Measurements from ENCODE around the gene RASA3. TPM values are rescaled to one million over a fixed set of nuclear protein-coding genes. Genes with fewer than 3 reads are reported as not detected.

RASA3 gene
- total and polyA plus RNA-seq, 2 of the 8 experiments (the other 6 are each of a cell fraction or from before 2014, with no cell fraction given) = 7.5 to 21.9 TPM

DNA sequence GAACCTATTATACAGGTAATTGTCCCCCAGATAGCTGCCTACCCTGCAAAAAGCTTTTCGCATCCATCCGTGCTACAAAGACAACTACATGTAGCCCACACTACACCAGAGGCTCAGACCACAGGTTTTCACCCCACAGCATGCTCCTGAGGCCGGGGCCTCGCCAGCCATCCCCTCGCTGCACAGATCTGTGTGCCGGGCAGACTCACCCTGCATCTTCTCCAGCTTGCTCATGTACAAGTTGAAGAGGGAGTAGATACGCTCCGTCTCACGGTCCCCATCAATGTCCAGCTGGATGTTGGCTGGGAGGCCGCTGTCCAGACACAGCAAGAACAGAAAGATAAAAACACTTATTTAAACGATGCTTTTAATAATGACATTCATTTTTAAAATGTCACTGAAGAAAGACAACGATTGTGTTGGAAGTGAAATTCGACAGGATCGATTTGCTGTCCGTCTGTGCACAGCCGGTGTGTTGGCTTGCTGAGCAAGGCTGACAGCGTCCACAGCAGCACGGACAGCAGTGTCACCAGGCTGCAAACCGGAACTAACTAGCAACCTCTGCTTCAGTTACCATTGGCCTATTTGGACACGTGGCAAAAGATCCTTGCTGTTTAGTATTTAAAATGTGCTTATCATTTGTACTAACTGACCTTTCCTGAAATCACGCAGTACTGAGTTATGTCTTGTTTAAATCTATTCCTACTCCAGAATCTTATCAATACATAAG, 140.0 kb downstream of the RASA3 start (continued):
- TF ChIP-seq RAD21 (IDR thresholded peaks at IDR 0.05 in 1 of 2, conservative IDR thresholded peaks at IDR 0.05 in 1 of 2; ENCODE audit: low read depth in 2 of 2, low read length in 2 of 2) (no peak), SUZ12 (IDR thresholded peaks at IDR 0.05; ENCODE audit: low read length) (no peak), SIX5 (IDR thresholded peaks at IDR 0.05; ENCODE audit: low read depth, low read length) (no peak), EP300 (IDR thresholded peaks at IDR 0.05; ENCODE audit: borderline replicate concordance in 1 of 2, low read depth in 2 of 2, low read length in 2 of 2) (no peak), CBX8 (IDR thresholded peaks at IDR 0.05; ENCODE audit: borderline replicate concordance, low read depth, low read length) (no peak), RXRA (IDR thresholded peaks at IDR 0.05; ENCODE audit: insufficient read depth, low read depth, low read length) (no peak)
- TF ChIP-seq, protein P1, sequence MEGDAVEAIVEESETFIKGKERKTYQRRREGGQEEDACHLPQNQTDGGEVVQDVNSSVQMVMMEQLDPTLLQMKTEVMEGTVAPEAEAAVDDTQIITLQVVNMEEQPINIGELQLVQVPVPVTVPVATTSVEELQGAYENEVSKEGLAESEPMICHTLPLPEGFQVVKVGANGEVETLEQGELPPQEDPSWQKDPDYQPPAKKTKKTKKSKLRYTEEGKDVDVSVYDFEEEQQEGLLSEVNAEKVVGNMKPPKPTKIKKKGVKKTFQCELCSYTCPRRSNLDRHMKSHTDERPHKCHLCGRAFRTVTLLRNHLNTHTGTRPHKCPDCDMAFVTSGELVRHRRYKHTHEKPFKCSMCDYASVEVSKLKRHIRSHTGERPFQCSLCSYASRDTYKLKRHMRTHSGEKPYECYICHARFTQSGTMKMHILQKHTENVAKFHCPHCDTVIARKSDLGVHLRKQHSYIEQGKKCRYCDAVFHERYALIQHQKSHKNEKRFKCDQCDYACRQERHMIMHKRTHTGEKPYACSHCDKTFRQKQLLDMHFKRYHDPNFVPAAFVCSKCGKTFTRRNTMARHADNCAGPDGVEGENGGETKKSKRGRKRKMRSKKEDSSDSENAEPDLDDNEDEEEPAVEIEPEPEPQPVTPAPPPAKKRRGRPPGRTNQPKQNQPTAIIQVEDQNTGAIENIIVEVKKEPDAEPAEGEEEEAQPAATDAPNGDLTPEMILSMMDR (IDR thresholded peaks at IDR 0.05; ENCODE audit: control extremely low read depth in 1 of 3, insufficient read depth in 1 of 3, low read depth in 1 of 3, low read length in 3 of 3) = no peak
